ENCODE results near the gene CAPN5. TPM values are rescaled to one million over a fixed set of nuclear protein-coding genes. Genes with fewer than 3 reads are reported as not detected.

The CAPN5 gene
- total and polyA plus RNA-seq, 5 experiments from 2014 or later, result 6.2 to 13.1 (median 9.5) TPM

- no peak overlapping the region for H3K4me3 Mint-ChIP-seq
- H3K36me3 Mint-ChIP-seq, result peaks cover 0 to 2% (median 0%) of the 10 kb centered on the region in 3 donors
- no peak for ATAC-seq
- no peaks in the 10 kb centered on the region for H3K4me1 Mint-ChIP-seq
- POLR2A ChIA-PET, result no interaction called here
- DNase-seq, result peak in 1 of 10 donors; percentile 41
- no peak overlapping the region for H3K27ac Mint-ChIP-seq
- H3K27me3 Mint-ChIP-seq, result no peaks in the 10 kb centered on the region
- H3K9me3 Mint-ChIP-seq, result no peaks in the 10 kb centered on the region
These were observed 33.6 kb downstream of the CAPN5 start for GRCh38 chr11:77100166-77101042.

GRCh38 chr11:77101043-77101537, 34.3 kb downstream of the CAPN5 start:
- H3K36me3 Mint-ChIP-seq, result peaks cover 0 to 2% (median 0%) of the 10 kb centered on the region in 3 donors
- DNase-seq, result peak in 1 of 10 donors; percentile 35
- POLR2A ChIA-PET, result no interaction called here
- H3K9me3 Mint-ChIP-seq, result no peaks in the 10 kb centered on the region
- peak overlapping the region in 1 of 10 donors; percentile 18 for H3K27ac Mint-ChIP-seq
- no peak overlapping the region for H3K4me3 Mint-ChIP-seq
- H3K27me3 Mint-ChIP-seq, result no peaks in the 10 kb centered on the region
- no peak for ATAC-seq
- H3K4me1 Mint-ChIP-seq, result no peaks in the 10 kb centered on the region

GRCh38 chr11:77102246-77103210, 35.8 kb downstream of the CAPN5 start, which contains the start of gene OMP:
Gene OMP (plus strand): TSS chr11:77102840. CDS start chr11:77102840, 0 bp downstream.
- Mint-ChIP-seq H3K27ac (no peak within 1 kb of the TSS), H3K4me1 (no peaks in the 10 kb centered on the region), H3K36me3 (peaks cover 0 to 2% (median 0%) of the 10 kb centered on the region in 3 donors), H3K27me3 (no peaks in the 10 kb centered on the region), H3K4me3 (no peak within 1 kb of the TSS), H3K9me3 (no peaks in the 10 kb centered on the region)
- DNase-seq, result no peak
- ATAC-seq, result no peak
- POLR2A ChIA-PET, result no interaction called here

GRCh38 chr11:77103319-77103718, 36.5 kb downstream of the CAPN5 start:
- no peak for ATAC-seq
- Mint-ChIP-seq H3K4me1 (no peaks in the 10 kb centered on the region), H3K27ac (no peak overlapping the region), H3K36me3 (peaks cover 0 to 2% (median 0%) of the 10 kb centered on the region in 3 donors), H3K9me3 (no peaks in the 10 kb centered on the region), H3K27me3 (no peaks in the 10 kb centered on the region), H3K4me3 (no peak overlapping the region)
- POLR2A ChIA-PET, result no interaction called here
- no peak for DNase-seq

- H3K36me3 Mint-ChIP-seq, result peaks cover 0 to 2% (median 0%) of the 10 kb centered on the region in 3 donors
- no peaks in the 10 kb centered on the region for H3K9me3 Mint-ChIP-seq
- no peak for DNase-seq
- H3K27ac Mint-ChIP-seq, result no peak overlapping the region
- H3K4me1 Mint-ChIP-seq, result no peaks in the 10 kb centered on the region
- H3K27me3 Mint-ChIP-seq, result no peaks in the 10 kb centered on the region
- POLR2A ChIA-PET, result no interaction called here
- no peak for ATAC-seq
- H3K4me3 Mint-ChIP-seq, result no peak overlapping the region
These were observed 38.0 kb downstream of the CAPN5 start for GRCh38 chr11:77104727-77105126.

- Mint-ChIP-seq H3K4me1 (no peaks in the 10 kb centered on the region), H3K27ac (no peak overlapping the region), H3K4me3 (no peak overlapping the region), H3K36me3 (peaks cover 0 to 2% (median 0%) of the 10 kb centered on the region in 3 donors), H3K9me3 (no peaks in the 10 kb centered on the region), H3K27me3 (no peaks in the 10 kb centered on the region)
- no peak for DNase-seq
- POLR2A ChIA-PET, result no interaction called here
- ATAC-seq, result no peak
These were observed 39.5 kb downstream of the CAPN5 start for GRCh38 chr11:77106321-77106720.

GRCh38 chr11:77106759-77107158, 40.0 kb downstream of the CAPN5 start:
- POLR2A ChIA-PET, result no interaction called here
- Mint-ChIP-seq H3K27ac (no peak overlapping the region), H3K4me1 (no peaks in the 10 kb centered on the region), H3K9me3 (no peaks in the 10 kb centered on the region), H3K27me3 (no peaks in the 10 kb centered on the region), H3K36me3 (peaks cover 0 to 2% (median 0%) of the 10 kb centered on the region in 3 donors), H3K4me3 (no peak overlapping the region)
- ATAC-seq (no peak), DNase-seq (no peak)

- no peak for ATAC-seq
- H3K36me3 Mint-ChIP-seq, result peaks cover 0 to 2% (median 0%) of the 10 kb centered on the region in 3 donors
- H3K27me3 Mint-ChIP-seq, result no peaks in the 10 kb centered on the region
- peak overlapping the region in 1 of 10 donors; percentile 60 for H3K27ac Mint-ChIP-seq
- H3K4me1 Mint-ChIP-seq, result no peaks in the 10 kb centered on the region
- no peak overlapping the region for H3K4me3 Mint-ChIP-seq
- DNase-seq, result no peak
- no peaks in the 10 kb centered on the region for H3K9me3 Mint-ChIP-seq
- POLR2A ChIA-PET, result no interaction called here
These were observed 41.2 kb downstream of the CAPN5 start for GRCh38 chr11:77107950-77108349.

GRCh38 chr11:77108436-77108835, 41.7 kb downstream of the CAPN5 start:
- Mint-ChIP-seq H3K27ac (peak overlapping the region in 1 of 10 donors; percentile 60), H3K9me3 (no peaks in the 10 kb centered on the region), H3K4me3 (no peak overlapping the region), H3K36me3 (no peaks in the 10 kb centered on the region), H3K4me1 (peaks cover 0 to 2% (median 0%) of the 10 kb centered on the region in 4 donors), H3K27me3 (no peaks in the 10 kb centered on the region)
- no peak for ATAC-seq
- DNase-seq, result no peak
- POLR2A ChIA-PET, result no interaction called here

GRCh38 chr11:77109236-77110019, 42.7 kb downstream of the CAPN5 start:
- no peak overlapping the region for H3K27ac Mint-ChIP-seq
- ATAC-seq, result no peak
- POLR2A ChIA-PET, result no interaction called here

GRCh38 chr11:77110836-77111235, 44.1 kb downstream of the CAPN5 start:
- no peaks in the 10 kb centered on the region for H3K27me3 Mint-ChIP-seq
- ATAC-seq (no peak), DNase-seq (no peak)
- no peak overlapping the region for H3K4me3 Mint-ChIP-seq
- peaks cover 0 to 2% (median 0%) of the 10 kb centered on the region in 4 donors for H3K4me1 Mint-ChIP-seq
- H3K9me3 Mint-ChIP-seq, result no peaks in the 10 kb centered on the region
- POLR2A ChIA-PET, result no interaction called here
- peaks cover 0 to 2% (median 0%) of the 10 kb centered on the region in 3 donors for H3K36me3 Mint-ChIP-seq
- peak overlapping the region in 1 of 10 donors; percentile 85 for H3K27ac Mint-ChIP-seq

More at GRCh38 chr11:77109236-77110019, 42.7 kb downstream of the CAPN5 start:
- peaks cover 0 to 2% (median 0%) of the 10 kb centered on the region in 4 donors for H3K4me1 Mint-ChIP-seq
- H3K27me3 Mint-ChIP-seq, result no peaks in the 10 kb centered on the region
- H3K9me3 Mint-ChIP-seq, result no peaks in the 10 kb centered on the region
- DNase-seq, result no peak
- H3K4me3 Mint-ChIP-seq, result no peak overlapping the region
- no peaks in the 10 kb centered on the region for H3K36me3 Mint-ChIP-seq

GRCh38 chr11:77111277-77111676, 44.5 kb downstream of the CAPN5 start:
- no peak for DNase-seq
- Mint-ChIP-seq H3K4me1 (peaks cover 0 to 2% (median 0%) of the 10 kb centered on the region in 4 donors), H3K27ac (peak overlapping the region in 3 of 10 donors; percentile 22 to 85 (median 47)), H3K4me3 (no peak overlapping the region), H3K9me3 (no peaks in the 10 kb centered on the region), H3K36me3 (peaks cover 0 to 2% (median 0%) of the 10 kb centered on the region in 3 donors), H3K27me3 (no peaks in the 10 kb centered on the region)
- no peak for ATAC-seq
- POLR2A ChIA-PET, result no interaction called here

All from naive thymus-derived CD8-positive, alpha-beta T cell (primary cell).